Activated T-helper 17 cell treated with anti-CD3 and anti-CD28 coated beads, Interleukin-2, amount 50 U/mL, for 72 hours (primary cell): Measurements from ENCODE around the gene ZEB2. TPM values are rescaled to one million over a fixed set of nuclear protein-coding genes. Genes with fewer than 3 reads are reported as not detected.

ENCODE experiments used
- ATAC-seq: fragments of 150-1000 bp; cut with Tn5 transposase; replicated peaks from 2 replicates; pipeline ENCODE4 v1.10.0; 2021; ENCODE audit warnings: mild to moderate bottlenecking, moderate library complexity
- H3K27ac Mint-ChIP-seq: one replicate; pipeline ENCODE4 v1.8.0; 2022; ENCODE audit warnings: mixed read lengths
- H3K27me3 Mint-ChIP-seq: one replicate; pipeline ENCODE4 v1.8.0; 2022; ENCODE audit warnings: mixed read lengths
- H3K36me3 Mint-ChIP-seq: one replicate; pipeline ENCODE4 v1.8.0; 2022; ENCODE audit warnings: low read depth, mild to moderate bottlenecking, mixed read lengths
- H3K4me1 Mint-ChIP-seq: one replicate; pipeline ENCODE4 v1.8.0; 2022; ENCODE audit warnings: mixed read lengths
- H3K4me3 Mint-ChIP-seq: one replicate; pipeline ENCODE4 v1.8.0; 2022; ENCODE audit warnings: mild to moderate bottlenecking, mixed read lengths
- H3K9me3 Mint-ChIP-seq: one replicate; pipeline ENCODE4 v1.8.0; 2022; ENCODE audit warnings: mixed read lengths
- total RNA-seq, 2 donors: library from RNA; stranded (reverse); gene quantifications; one replicate each; pipeline ENCODE4 v1.2.3, GENCODE V29; 2022

The ZEB2 gene
- total RNA-seq, 2 donors from 2014 or later, result 27.6 to 44.1 TPM

- Mint-ChIP-seq H3K4me3 (no peak overlapping the region), H3K36me3 (no peaks in the 10 kb centered on the region), H3K27ac (no peak overlapping the region), H3K9me3 (no peaks in the 10 kb centered on the region), H3K27me3 (no peaks in the 10 kb centered on the region), H3K4me1 (peaks cover 9% of the 10 kb centered on the region)
- peak; percentile 10 for ATAC-seq
Measured at GRCh38 chr2:144468823-144469595, 50.9 kb downstream of the ZEB2 start.

GRCh38 chr2:144467502-144468137 is 52.3 kb downstream of the ZEB2 start:
- Mint-ChIP-seq H3K27me3 (no peaks in the 10 kb centered on the region), H3K4me3 (no peak overlapping the region), H3K9me3 (no peaks in the 10 kb centered on the region), H3K4me1 (peaks cover 9% of the 10 kb centered on the region), H3K36me3 (no peaks in the 10 kb centered on the region), H3K27ac (no peak overlapping the region)
- ATAC-seq, result no peak

GRCh38 chr2:144466637-144467036 is 53.3 kb downstream of the ZEB2 start:
- no peak overlapping the region for H3K27ac Mint-ChIP-seq
- no peaks in the 10 kb centered on the region for H3K9me3 Mint-ChIP-seq
- no peak overlapping the region for H3K4me3 Mint-ChIP-seq
- H3K36me3 Mint-ChIP-seq, result no peaks in the 10 kb centered on the region
- H3K27me3 Mint-ChIP-seq, result no peaks in the 10 kb centered on the region
- ATAC-seq, result no peak
- peaks cover 9% of the 10 kb centered on the region for H3K4me1 Mint-ChIP-seq

GRCh38 chr2:144465749-144466148 is 54.2 kb downstream of the ZEB2 start:
- Mint-ChIP-seq H3K4me1 (peaks cover 1% of the 10 kb centered on the region), H3K36me3 (no peaks in the 10 kb centered on the region), H3K27me3 (no peaks in the 10 kb centered on the region), H3K4me3 (no peak overlapping the region), H3K9me3 (no peaks in the 10 kb centered on the region), H3K27ac (no peak overlapping the region)
- ATAC-seq, result no peak

GRCh38 chr2:144464730-144465129 is 55.2 kb downstream of the ZEB2 start:
- H3K27ac Mint-ChIP-seq, result no peak overlapping the region
- H3K36me3 Mint-ChIP-seq, result no peaks in the 10 kb centered on the region
- no peak for ATAC-seq
- no peak overlapping the region for H3K4me3 Mint-ChIP-seq
- no peaks in the 10 kb centered on the region for H3K9me3 Mint-ChIP-seq
- H3K4me1 Mint-ChIP-seq, result peaks cover 5% of the 10 kb centered on the region
- H3K27me3 Mint-ChIP-seq, result no peaks in the 10 kb centered on the region

GRCh38 chr2:144463266-144463665 is 56.7 kb downstream of the ZEB2 start:
- H3K4me1 Mint-ChIP-seq, result peaks cover 7% of the 10 kb centered on the region
- no peaks in the 10 kb centered on the region for H3K36me3 Mint-ChIP-seq
- H3K27ac Mint-ChIP-seq, result no peak overlapping the region
- H3K9me3 Mint-ChIP-seq, result no peaks in the 10 kb centered on the region
- H3K27me3 Mint-ChIP-seq, result no peaks in the 10 kb centered on the region
- no peak for ATAC-seq
- H3K4me3 Mint-ChIP-seq, result no peak overlapping the region

- H3K4me3 Mint-ChIP-seq, result no peak overlapping the region
- H3K27me3 Mint-ChIP-seq, result no peaks in the 10 kb centered on the region
- H3K4me1 Mint-ChIP-seq, result peaks cover 7% of the 10 kb centered on the region
- no peaks in the 10 kb centered on the region for H3K9me3 Mint-ChIP-seq
- ATAC-seq, result no peak
- no peak overlapping the region for H3K27ac Mint-ChIP-seq
- no peaks in the 10 kb centered on the region for H3K36me3 Mint-ChIP-seq
Measured at GRCh38 chr2:144462266-144462665, 57.7 kb downstream of the ZEB2 start.

GRCh38 chr2:144461308-144461766 is 58.6 kb downstream of the ZEB2 start:
- peaks cover 7% of the 10 kb centered on the region for H3K4me1 Mint-ChIP-seq
- no peaks in the 10 kb centered on the region for H3K36me3 Mint-ChIP-seq
- no peaks in the 10 kb centered on the region for H3K27me3 Mint-ChIP-seq
- no peaks in the 10 kb centered on the region for H3K9me3 Mint-ChIP-seq
- no peak overlapping the region for H3K4me3 Mint-ChIP-seq
- peak overlapping the region; percentile 56 for H3K27ac Mint-ChIP-seq
- no peak for ATAC-seq

GRCh38 chr2:144460727-144461307 is 59.1 kb downstream of the ZEB2 start:
- H3K4me1 Mint-ChIP-seq, result peaks cover 7% of the 10 kb centered on the region
- H3K9me3 Mint-ChIP-seq, result no peaks in the 10 kb centered on the region
- H3K4me3 Mint-ChIP-seq, result no peak overlapping the region
- no peaks in the 10 kb centered on the region for H3K27me3 Mint-ChIP-seq
- no peaks in the 10 kb centered on the region for H3K36me3 Mint-ChIP-seq
- peak; percentile 16 for ATAC-seq
- H3K27ac Mint-ChIP-seq, result peak overlapping the region; percentile 56

GRCh38 chr2:144459937-144460336 is 60.0 kb downstream of the ZEB2 start:
- peak; percentile 78 for ATAC-seq
- Mint-ChIP-seq H3K9me3 (no peaks in the 10 kb centered on the region), H3K36me3 (no peaks in the 10 kb centered on the region), H3K27ac (peak overlapping the region; percentile 85), H3K4me1 (peaks cover 16% of the 10 kb centered on the region), H3K27me3 (no peaks in the 10 kb centered on the region), H3K4me3 (peak overlapping the region; percentile 50)

- Mint-ChIP-seq H3K36me3 (no peaks in the 10 kb centered on the region), H3K9me3 (no peaks in the 10 kb centered on the region), H3K4me1 (peaks cover 22% of the 10 kb centered on the region), H3K4me3 (peak overlapping the region; percentile 50), H3K27ac (peak overlapping the region; percentile 85), H3K27me3 (no peaks in the 10 kb centered on the region)
- ATAC-seq, result no peak
Measured at GRCh38 chr2:144459286-144459685, 60.6 kb downstream of the ZEB2 start.

- H3K27ac Mint-ChIP-seq, result peak overlapping the region; percentile 85
- no peak for ATAC-seq
- peak overlapping the region; percentile 50 for H3K4me3 Mint-ChIP-seq
Measured at GRCh38 chr2:144458541-144458940, 61.4 kb downstream of the ZEB2 start.

GRCh38 chr2:144456680-144457079 is 63.2 kb downstream of the ZEB2 start:
- ATAC-seq, result peak; percentile 61
- Mint-ChIP-seq H3K4me1 (peaks cover 29% of the 10 kb centered on the region), H3K27ac (peak overlapping the region; percentile 87), H3K36me3 (no peaks in the 10 kb centered on the region), H3K4me3 (no peak overlapping the region), H3K9me3 (no peaks in the 10 kb centered on the region), H3K27me3 (no peaks in the 10 kb centered on the region)

More at GRCh38 chr2:144458541-144458940, 61.4 kb downstream of the ZEB2 start:
- Mint-ChIP-seq H3K27me3 (no peaks in the 10 kb centered on the region), H3K36me3 (no peaks in the 10 kb centered on the region), H3K9me3 (no peaks in the 10 kb centered on the region), H3K4me1 (peaks cover 24% of the 10 kb centered on the region)

GRCh38 chr2:144455987-144456386 is 63.9 kb downstream of the ZEB2 start:
- H3K4me1 Mint-ChIP-seq, result peaks cover 30% of the 10 kb centered on the region
- H3K27ac Mint-ChIP-seq, result peak overlapping the region; percentile 87
- ATAC-seq, result no peak
- no peaks in the 10 kb centered on the region for H3K27me3 Mint-ChIP-seq
- peak overlapping the region; percentile 71 for H3K4me3 Mint-ChIP-seq
- no peaks in the 10 kb centered on the region for H3K36me3 Mint-ChIP-seq
- no peaks in the 10 kb centered on the region for H3K9me3 Mint-ChIP-seq
